ENCODE data around the gene KCNJ10. TPM values are rescaled to one million over a fixed set of nuclear protein-coding genes. Genes with fewer than 3 reads are reported as not detected.

KCNJ10 gene
- polyA plus RNA-seq, 1 donor (not counting 4 experiments of a cell fraction or from before 2014, with no cell fraction given) = not detected

DNA sequence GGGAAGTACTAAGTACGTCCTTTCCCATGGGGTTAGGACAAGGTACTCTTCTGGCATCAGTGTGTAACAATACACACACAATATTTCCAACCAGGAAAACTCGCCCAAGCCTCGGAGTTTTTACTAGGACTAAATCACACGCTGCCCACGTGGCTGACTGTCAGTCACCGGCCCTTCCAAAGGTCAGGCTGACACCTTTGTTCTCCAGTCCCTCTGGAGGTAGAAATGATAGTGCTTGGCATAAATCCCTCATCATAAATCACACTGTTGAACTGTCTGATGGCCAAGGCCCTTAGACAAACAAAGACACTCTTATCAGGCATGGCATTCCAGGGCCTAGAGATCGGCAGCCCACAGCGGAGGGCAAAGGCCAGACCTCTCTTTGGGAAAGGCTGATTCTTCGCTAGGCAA is 99.0 kb downstream of the KCNJ10 start:
- Histone ChIP-seq H3K9ac (ENCODE audit: control insufficient read depth, extremely low read depth, insufficient read depth, low read length) (no peak overlapping the region), H3K4me2 (ENCODE audit: control insufficient read depth, extremely low read depth, insufficient read depth, low read depth, low read length) (no peak overlapping the region), H3K27ac (ENCODE audit: control insufficient read depth, insufficient read depth, low read length) (no peak overlapping the region), H2AFZ (ENCODE audit: control insufficient read depth, low read length) (no peak overlapping the region), H3K9me3 (ENCODE audit: control insufficient read depth, low read depth, low read length) (no peaks in the 10 kb centered on the region), H3K79me2 (ENCODE audit: control insufficient read depth, insufficient read depth, low read length) (peaks cover 46% of the 10 kb centered on the region), H3K9me1 (ENCODE audit: control insufficient read depth, extremely low read depth, insufficient read depth, low read length) (no peaks in the 10 kb centered on the region), H4K20me1 (ENCODE audit: control insufficient read depth, extremely low read depth, insufficient read depth, low read length) (peaks cover 11% of the 10 kb centered on the region), H3K4me1 (ENCODE audit: control insufficient read depth, extremely low read depth, insufficient read depth, low read length) (no peaks in the 10 kb centered on the region), H3K36me3 (ENCODE audit: control insufficient read depth in 2 of 2, extremely low read depth in 1 of 2, insufficient read depth in 2 of 2, low read length in 2 of 2) (peaks cover 18 to 26% of the 10 kb centered on the region in 2 experiments), H3K4me3 (ENCODE audit: control insufficient read depth in 2 of 3, extremely low read depth in 1 of 3, insufficient read depth in 2 of 3, low read depth in 1 of 3, low read length in 3 of 3) (no peak overlapping the region), H3K27me3 (ENCODE audit: control insufficient read depth, extremely low read depth, insufficient read depth, low read length) (no peaks in the 10 kb centered on the region)
- TF ChIP-seq, protein P1, sequence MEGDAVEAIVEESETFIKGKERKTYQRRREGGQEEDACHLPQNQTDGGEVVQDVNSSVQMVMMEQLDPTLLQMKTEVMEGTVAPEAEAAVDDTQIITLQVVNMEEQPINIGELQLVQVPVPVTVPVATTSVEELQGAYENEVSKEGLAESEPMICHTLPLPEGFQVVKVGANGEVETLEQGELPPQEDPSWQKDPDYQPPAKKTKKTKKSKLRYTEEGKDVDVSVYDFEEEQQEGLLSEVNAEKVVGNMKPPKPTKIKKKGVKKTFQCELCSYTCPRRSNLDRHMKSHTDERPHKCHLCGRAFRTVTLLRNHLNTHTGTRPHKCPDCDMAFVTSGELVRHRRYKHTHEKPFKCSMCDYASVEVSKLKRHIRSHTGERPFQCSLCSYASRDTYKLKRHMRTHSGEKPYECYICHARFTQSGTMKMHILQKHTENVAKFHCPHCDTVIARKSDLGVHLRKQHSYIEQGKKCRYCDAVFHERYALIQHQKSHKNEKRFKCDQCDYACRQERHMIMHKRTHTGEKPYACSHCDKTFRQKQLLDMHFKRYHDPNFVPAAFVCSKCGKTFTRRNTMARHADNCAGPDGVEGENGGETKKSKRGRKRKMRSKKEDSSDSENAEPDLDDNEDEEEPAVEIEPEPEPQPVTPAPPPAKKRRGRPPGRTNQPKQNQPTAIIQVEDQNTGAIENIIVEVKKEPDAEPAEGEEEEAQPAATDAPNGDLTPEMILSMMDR (optimal IDR thresholded peaks at IDR 0.05 in 1 of 3, IDR thresholded peaks at IDR 0.05 in 1 of 3, conservative IDR thresholded peaks at IDR 0.05 in 1 of 3; ENCODE audit: extremely low read depth in 1 of 3, insufficient read depth in 2 of 3, low read length in 3 of 3) = no peak
- FAIRE-seq (no peak), DNase-seq (ENCODE audit: low read depth, low spot score) (no peak)
- dilution Hi-C loops (cut with MboI; ENCODE audit: extremely low pct_ligation_motif_present, low sequenced_read_pairs) = no loop called here

DNA sequence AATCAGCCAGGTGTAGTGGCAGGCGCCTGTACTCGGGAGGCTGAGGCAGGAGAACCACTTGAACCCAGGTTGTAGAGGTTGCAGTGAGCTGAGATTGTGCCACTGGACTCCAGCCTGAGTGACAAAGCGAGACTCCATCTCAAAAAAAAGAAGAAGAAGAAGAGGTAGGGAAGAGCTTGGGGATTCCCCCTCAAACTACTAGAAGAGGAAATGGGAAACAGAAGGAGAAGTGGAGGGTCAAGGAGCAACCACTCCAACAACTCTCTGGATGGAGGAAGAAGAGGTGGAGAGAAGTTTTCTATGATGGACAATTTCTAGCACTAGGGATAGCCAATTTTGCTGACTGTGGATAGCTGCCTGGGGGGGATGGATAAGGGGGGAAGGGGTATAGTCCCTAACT is 101.1 kb downstream of the KCNJ10 start:
- no peaks in the 10 kb centered on the region for H3K9me3 ChIP-seq (ENCODE audit: control insufficient read depth, low read depth, low read length)
- H4K20me1 ChIP-seq (ENCODE audit: control insufficient read depth, extremely low read depth, insufficient read depth, low read length) = peaks cover 7% of the 10 kb centered on the region
- H3K79me2 ChIP-seq (ENCODE audit: control insufficient read depth, insufficient read depth, low read length) = peaks cover 59% of the 10 kb centered on the region
- no peak overlapping the region for H3K27ac ChIP-seq (ENCODE audit: control insufficient read depth, insufficient read depth, low read length)
- peaks cover 14% of the 10 kb centered on the region for H3K4me1 ChIP-seq (ENCODE audit: control insufficient read depth, extremely low read depth, insufficient read depth, low read length)
- no peak overlapping the region for H3K9ac ChIP-seq (ENCODE audit: control insufficient read depth, extremely low read depth, insufficient read depth, low read length)
- H3K36me3 ChIP-seq (ENCODE audit: control insufficient read depth in 2 of 2, extremely low read depth in 1 of 2, insufficient read depth in 2 of 2, low read length in 2 of 2) = peaks cover 21 to 29% of the 10 kb centered on the region in 2 experiments
- no peak overlapping the region for H2AFZ ChIP-seq (ENCODE audit: control insufficient read depth, low read length)
- TF ChIP-seq, protein P1 (optimal IDR thresholded peaks at IDR 0.05 in 1 of 3, IDR thresholded peaks at IDR 0.05 in 1 of 3, conservative IDR thresholded peaks at IDR 0.05 in 1 of 3; ENCODE audit: extremely low read depth in 1 of 3, insufficient read depth in 2 of 3, low read length in 3 of 3) = no peak
- no peak for TF ChIP-seq EZH2 (IDR thresholded peaks at IDR 0.05; ENCODE audit: low read length)
- H3K4me2 ChIP-seq (ENCODE audit: control insufficient read depth, extremely low read depth, insufficient read depth, low read depth, low read length) = no peak overlapping the region
- H3K9me1 ChIP-seq (ENCODE audit: control insufficient read depth, extremely low read depth, insufficient read depth, low read length) = no peaks in the 10 kb centered on the region
- FAIRE-seq = no peak
- no peak for DNase-seq (ENCODE audit: low read depth, low spot score)
- dilution Hi-C loops (cut with MboI; ENCODE audit: extremely low pct_ligation_motif_present, low sequenced_read_pairs) = no loop called here
- no peaks in the 10 kb centered on the region for H3K27me3 ChIP-seq (ENCODE audit: control insufficient read depth, extremely low read depth, insufficient read depth, low read length)
- no peak overlapping the region for H3K4me3 ChIP-seq (ENCODE audit: control insufficient read depth in 2 of 3, extremely low read depth in 1 of 3, insufficient read depth in 2 of 3, low read depth in 1 of 3, low read length in 3 of 3)

All from keratinocyte (primary cell).